Body of pancreas (tissue), 4 donors: Measurements from ENCODE around the gene AFAP1L1. TPM values are rescaled to one million over a fixed set of nuclear protein-coding genes. Genes with fewer than 3 reads are reported as not detected.
A peak's percentile ranks its signal among the peaks of the same experiment; 100 is the strongest.

Experiments
- ATAC-seq: fragments of 150-250 bp; one replicate; pipeline ENCODE4 v1.9.1; 2016
- DNase-seq, 4 donors: peaks; one replicate each; pipeline ENCODE4 v3.0.0-alpha.2; 2019
- H3K27ac ChIP-seq, 4 donors: fragments of 200-600 bp; sonication (generic); 1 replicate in 3 of 4; 2 replicates in 1 of 4; pipeline versions ENCODE4 v1.5.1 to v1.6.1; 2016 to 2019; ENCODE audit warnings: mild to moderate bottlenecking in 1 of 4, mixed read lengths in 1 of 4, moderate library complexity in 1 of 4
- H3K27me3 ChIP-seq, 2 donors: fragments of 200-600 bp; sonication (generic); one replicate each; pipeline ENCODE4 v1.6.0; 2016; ENCODE audit warnings: mild to moderate bottlenecking in 1 of 2
- H3K36me3 ChIP-seq, 2 donors: fragments of 200-600 bp; sonication (generic); replicated peaks in 1 of 2; 2 replicates each; pipeline ENCODE4 v1.5.1; 2016; ENCODE audit warnings: low read depth in 2 of 2; ENCODE audit not compliant: insufficient read depth in 1 of 2
- H3K4me1 ChIP-seq: fragments of 200-600 bp; sonication (generic); one replicate; pipeline ENCODE4 v1.6.0; 2016
- H3K4me3 ChIP-seq, 2 donors: fragments of 200-600 bp; sonication (generic); 1 replicate in 1 of 2; 2 replicates in 1 of 2; pipeline ENCODE4 v1.5.1; 2016 to 2019
- H3K9me3 ChIP-seq, 3 donors: fragments of 200-600 bp; sonication (generic); 1 replicate in 2 of 3; 2 replicates in 1 of 3; pipeline ENCODE4 v1.5.1; 2016
- POLR2A ChIP-seq, 3 donors: fragments of 450-650 bp; IDR thresholded peaks; one replicate each; pipeline ENCODE4 v1.6.1; 2016; ENCODE audit warnings: antibody characterized with exemption in 3 of 3, mild to moderate bottlenecking in 2 of 3
- WGBS, 2 donors: methylation state at CpG; one replicate each; pipeline ENCODE4 v1.1.5; 2017; 5-methylcytosine and 5-hydroxymethylcytosine counted together
- intact Hi-C: fragments of 100-400 bp; cut with DNase I; formaldehyde crosslinking; loops from one replicate; pipeline ENCODE4 v1.15.1; 2023
- total RNA-seq, 2 donors: library from RNA; depleted of rRNA; stranded (reverse); fragments of >200 nt; gene quantifications; one replicate each; pipeline ENCODE4 v1.1.0, GENCODE V29; 2016
- TF ChIP-seq, protein P1 (sequence below), 7 experiments: fragments of 450-650 bp in 4 of 7; fragments of 200-600 bp in 3 of 7; sonication (generic) in 3 of 7; IDR thresholded peaks; one replicate each; pipeline ENCODE4 v1.5.1; 2016 to 2019; ENCODE audit warnings: antibody characterized with exemption in 7 of 7

Gene AFAP1L1
- total RNA-seq, 2 donors from 2014 or later = 2.9 to 5.9 TPM

DNA sequence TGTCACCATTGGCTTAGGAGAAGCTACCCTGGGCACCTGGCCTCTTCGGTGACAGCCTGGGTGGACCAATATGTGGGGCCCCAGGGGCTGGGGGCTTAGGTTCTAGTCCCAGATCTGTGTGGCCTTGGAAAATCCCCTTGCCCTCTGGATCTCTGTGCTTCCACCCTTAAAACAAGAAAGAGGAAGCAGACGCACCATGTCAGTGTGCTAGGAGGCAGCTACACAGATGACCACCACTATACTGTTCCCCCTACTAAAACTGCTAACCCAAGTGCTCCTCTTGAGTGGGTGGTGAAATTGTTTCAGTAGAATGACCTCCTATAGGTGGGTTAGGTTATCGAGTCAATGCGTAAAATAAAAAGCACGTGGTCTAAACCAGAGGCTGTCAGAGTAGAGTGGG, 31.0 kb downstream of the AFAP1L1 start:
- H3K27me3 ChIP-seq = no peaks in the 10 kb centered on the region
- ATAC-seq (no peak), DNase-seq (no peak)
- intact Hi-C loops = no loop called here
- H3K4me3 ChIP-seq = no peak overlapping the region
- H3K9me3 ChIP-seq = no peaks in the 10 kb centered on the region
- 87 to 89% methylated on average over 5 of the region's 5 CpGs for WGBS, 2 donors
- H3K27ac ChIP-seq = no peak overlapping the region
- H3K4me1 ChIP-seq = no peaks in the 10 kb centered on the region
- no peaks in the 10 kb centered on the region for H3K36me3 ChIP-seq
- TF ChIP-seq, protein P1, sequence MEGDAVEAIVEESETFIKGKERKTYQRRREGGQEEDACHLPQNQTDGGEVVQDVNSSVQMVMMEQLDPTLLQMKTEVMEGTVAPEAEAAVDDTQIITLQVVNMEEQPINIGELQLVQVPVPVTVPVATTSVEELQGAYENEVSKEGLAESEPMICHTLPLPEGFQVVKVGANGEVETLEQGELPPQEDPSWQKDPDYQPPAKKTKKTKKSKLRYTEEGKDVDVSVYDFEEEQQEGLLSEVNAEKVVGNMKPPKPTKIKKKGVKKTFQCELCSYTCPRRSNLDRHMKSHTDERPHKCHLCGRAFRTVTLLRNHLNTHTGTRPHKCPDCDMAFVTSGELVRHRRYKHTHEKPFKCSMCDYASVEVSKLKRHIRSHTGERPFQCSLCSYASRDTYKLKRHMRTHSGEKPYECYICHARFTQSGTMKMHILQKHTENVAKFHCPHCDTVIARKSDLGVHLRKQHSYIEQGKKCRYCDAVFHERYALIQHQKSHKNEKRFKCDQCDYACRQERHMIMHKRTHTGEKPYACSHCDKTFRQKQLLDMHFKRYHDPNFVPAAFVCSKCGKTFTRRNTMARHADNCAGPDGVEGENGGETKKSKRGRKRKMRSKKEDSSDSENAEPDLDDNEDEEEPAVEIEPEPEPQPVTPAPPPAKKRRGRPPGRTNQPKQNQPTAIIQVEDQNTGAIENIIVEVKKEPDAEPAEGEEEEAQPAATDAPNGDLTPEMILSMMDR (IDR thresholded peaks at IDR 0.05) = no peak
- no peak for TF ChIP-seq POLR2A (IDR thresholded peaks at IDR 0.05)

DNA sequence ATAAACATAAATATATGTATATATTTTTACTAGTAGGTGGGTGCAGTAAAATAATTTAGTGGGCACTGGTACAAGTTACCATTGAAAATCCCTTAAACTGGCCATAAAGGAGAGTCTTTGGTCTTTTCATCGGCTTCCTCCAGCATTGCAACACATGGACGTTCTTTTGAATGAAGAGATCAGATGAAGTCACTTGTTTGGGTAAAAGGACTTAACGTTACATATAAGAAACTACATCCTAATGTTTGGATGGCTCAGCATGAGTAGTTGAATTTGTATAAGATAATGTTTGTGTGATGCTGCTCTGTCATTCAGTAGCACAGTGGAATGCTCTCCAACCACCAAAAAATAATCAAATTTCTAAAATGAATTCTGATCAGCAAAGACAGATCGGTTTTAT, 31.6 kb downstream of the AFAP1L1 start:
- Histone ChIP-seq H3K27ac (no peak overlapping the region), H3K4me3 (no peak overlapping the region), H3K9me3 (no peaks in the 10 kb centered on the region), H3K27me3 (no peaks in the 10 kb centered on the region), H3K4me1 (no peaks in the 10 kb centered on the region), H3K36me3 (no peaks in the 10 kb centered on the region)
- ATAC-seq = no peak
- no peak for DNase-seq
- TF ChIP-seq POLR2A (IDR thresholded peaks at IDR 0.05) = no peak
- TF ChIP-seq, protein P1 (IDR thresholded peaks at IDR 0.05) = no peak
- 71 to 75% methylated on average over 4 of the region's 4 CpGs for WGBS, 2 donors
- intact Hi-C loops = no loop called here

DNA sequence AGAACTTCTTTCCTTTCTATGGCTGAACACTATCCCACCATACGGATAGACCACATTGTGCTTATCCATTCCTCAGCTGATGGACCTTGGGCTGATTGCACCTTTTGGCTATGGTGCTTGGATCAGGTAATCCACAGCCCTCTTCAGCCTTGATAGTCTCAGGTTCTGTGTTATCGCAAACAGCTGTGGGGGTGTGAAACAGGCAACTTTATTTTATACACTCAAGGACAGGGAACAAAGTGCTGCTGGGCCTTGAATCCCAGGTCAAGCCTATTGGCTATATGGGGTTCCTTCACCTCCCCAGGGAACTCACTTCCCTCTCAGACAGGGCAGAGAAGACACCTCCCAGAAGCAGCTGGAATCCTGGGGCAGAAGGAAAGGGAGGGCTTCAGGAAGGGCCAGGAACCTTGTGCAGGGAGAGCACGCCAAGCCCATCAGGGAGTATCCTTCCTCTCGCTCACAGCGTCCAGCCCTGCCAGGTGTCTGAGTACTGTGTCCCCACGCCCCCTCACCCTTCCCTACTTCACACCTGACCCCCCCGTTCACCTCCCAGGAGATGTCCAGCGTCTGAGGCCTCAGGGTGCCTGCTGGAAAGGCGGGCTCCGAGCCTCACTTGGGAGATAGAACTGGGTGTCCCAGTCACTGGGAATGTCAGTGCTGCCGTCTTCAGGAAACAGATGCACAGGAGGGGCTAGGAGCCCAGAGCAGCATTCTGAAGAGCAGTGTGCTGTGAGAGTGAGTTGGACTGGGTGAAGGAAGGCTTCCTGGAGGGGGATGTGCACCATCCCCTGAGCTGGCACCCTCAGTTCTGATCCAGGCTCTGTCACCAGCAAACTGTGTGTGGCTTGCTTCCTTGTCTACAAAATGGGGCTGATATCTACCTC, 32.8 kb downstream of the AFAP1L1 start:
- WGBS, 2 donors = 72 to 88% methylated on average over 11 of the region's 11 CpGs
- intact Hi-C loops = no loop called here
- no peak overlapping the region for H3K4me3 ChIP-seq
- no peak for TF ChIP-seq POLR2A (IDR thresholded peaks at IDR 0.05)
- TF ChIP-seq, protein P1 (IDR thresholded peaks at IDR 0.05) = no peak
- no peaks in the 10 kb centered on the region for H3K27me3 ChIP-seq
- no peaks in the 10 kb centered on the region for H3K36me3 ChIP-seq
- no peak overlapping the region for H3K27ac ChIP-seq
- peaks cover 1% of the 10 kb centered on the region for H3K4me1 ChIP-seq
- no peak for DNase-seq
- no peaks in the 10 kb centered on the region for H3K9me3 ChIP-seq
- ATAC-seq = peak; percentile 27

DNA sequence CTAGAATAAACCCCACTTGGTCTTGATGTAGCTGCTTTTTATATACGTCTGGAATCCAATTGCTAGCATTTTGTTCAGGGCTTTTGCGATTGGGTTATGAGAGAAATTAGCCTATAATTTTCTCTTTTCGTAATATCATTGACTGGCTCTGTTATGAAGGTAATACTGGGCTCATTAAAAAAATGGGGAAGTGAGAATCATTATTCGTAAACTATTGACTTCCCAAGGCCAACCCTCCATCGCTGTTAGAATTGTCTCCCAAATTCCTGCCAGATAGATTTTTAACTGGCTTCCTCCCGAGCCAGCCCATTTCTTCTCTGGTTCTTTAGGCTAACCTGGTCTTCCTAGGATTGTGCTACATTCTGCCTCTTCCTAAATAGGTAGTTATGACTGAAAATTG, 37.7 kb downstream of the AFAP1L1 start:
- TF ChIP-seq, protein P1 (IDR thresholded peaks at IDR 0.05) = no peak
- no peak for TF ChIP-seq POLR2A (IDR thresholded peaks at IDR 0.05)
- no peak for ATAC-seq
- intact Hi-C loops = no loop called here
- H3K27ac ChIP-seq = no peak overlapping the region
- no peaks in the 10 kb centered on the region for H3K27me3 ChIP-seq
- H3K36me3 ChIP-seq = no peaks in the 10 kb centered on the region
- no peaks in the 10 kb centered on the region for H3K9me3 ChIP-seq
- H3K4me3 ChIP-seq = no peak overlapping the region
- DNase-seq = no peak
- H3K4me1 ChIP-seq = peaks cover 5% of the 10 kb centered on the region
- WGBS, 2 donors = 51 to 54% methylated on average over 6 of the region's 6 CpGs

DNA sequence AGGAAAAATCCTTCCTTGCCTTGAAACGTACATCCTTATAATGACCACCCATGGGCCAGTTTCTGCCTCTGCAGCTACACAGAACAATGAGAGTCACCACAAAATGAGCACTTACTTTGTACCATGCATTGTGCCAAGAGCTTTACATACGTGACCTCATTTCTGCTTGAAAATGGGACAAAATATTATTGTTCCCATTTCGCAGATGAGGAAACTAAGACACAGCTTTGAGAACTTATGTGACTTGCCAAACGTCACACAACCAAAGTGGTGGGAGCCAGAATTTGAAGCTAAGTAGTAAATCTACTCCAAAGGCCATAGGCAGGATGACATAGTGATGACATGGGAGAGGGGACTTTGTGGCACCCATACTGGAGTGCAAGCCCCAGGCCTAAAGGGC, 38.8 kb downstream of the AFAP1L1 start:
- DNase-seq (no peak), ATAC-seq (no peak)
- Histone ChIP-seq H3K27me3 (no peaks in the 10 kb centered on the region), H3K4me3 (no peak overlapping the region), H3K9me3 (no peaks in the 10 kb centered on the region), H3K36me3 (no peaks in the 10 kb centered on the region), H3K27ac (no peak overlapping the region), H3K4me1 (peaks cover 5% of the 10 kb centered on the region)
- no peak for TF ChIP-seq POLR2A (IDR thresholded peaks at IDR 0.05)
- TF ChIP-seq, protein P1 (IDR thresholded peaks at IDR 0.05) = no peak
- intact Hi-C loops = no loop called here
- WGBS, 2 donors = 85 to 87% methylated on average over 4 of the region's 4 CpGs
